Neural progenitor cell (in vitro differentiated cells): ENCODE results near the gene PPIB. TPM values are rescaled to one million over a fixed set of nuclear protein-coding genes. Genes with fewer than 3 reads are reported as not detected.

Source experiments
- DNase-seq: peaks from one replicate; pipeline ENCODE4 v3.0.0-alpha.2; 2016; ENCODE audit warnings: low spot score
- H2AFZ ChIP-seq: fragments of 200-600 bp; sonication (generic); replicated peaks from 2 replicates; pipeline ENCODE4 v1.6.1; 2016; ENCODE audit warnings: antibody characterized with exemption
- H3F3A ChIP-seq: fragments of 200-600 bp; sonication (generic); 2 replicates; pipeline ENCODE4 v1.6.1; 2016; ENCODE audit warnings: antibody characterized with exemption, low read depth
- H3K27ac ChIP-seq: fragments of 200-600 bp; sonication (generic); 2 replicates; pipeline ENCODE4 v1.5.1; 2016; ENCODE audit warnings: mild to moderate bottlenecking
- H3K27me3 ChIP-seq: fragments of 200-600 bp; sonication (generic); 2 replicates; pipeline ENCODE4 v1.6.1; 2016; ENCODE audit warnings: mild to moderate bottlenecking, moderate library complexity
- H3K36me3 ChIP-seq: fragments of 200-600 bp; sonication (generic); 2 replicates; pipeline ENCODE4 v1.5.1; 2016
- H3K4me1 ChIP-seq: fragments of 200-600 bp; sonication (generic); 2 replicates; pipeline ENCODE4 v1.6.1; 2016; ENCODE audit warnings: mixed run types
- H3K4me2 ChIP-seq: fragments of 200-600 bp; sonication (generic); 2 replicates; pipeline ENCODE4 v1.6.1; 2016
- H3K4me3 ChIP-seq: fragments of 200-600 bp; sonication (generic); 2 replicates; pipeline ENCODE4 v1.5.1; 2016
- H3K79me2 ChIP-seq: fragments of 200-600 bp; sonication (generic); 2 replicates; pipeline ENCODE4 v1.6.1; 2016; ENCODE audit warnings: low read depth
- H3K9ac ChIP-seq: fragments of 200-600 bp; sonication (generic); 2 replicates; pipeline ENCODE4 v1.6.1; 2016
- H3K9me3 ChIP-seq: fragments of 200-600 bp; sonication (generic); 2 replicates; pipeline ENCODE4 v1.5.1; 2016; ENCODE audit warnings: low read depth
- H4K20me1 ChIP-seq: fragments of 200-600 bp; sonication (generic); 2 replicates; pipeline ENCODE4 v1.6.1; 2016; ENCODE audit warnings: low read depth
- H3K27ac Mint-ChIP-seq: 3 replicates; pipeline ENCODE4 v1.8.0; 2021; ENCODE audit warnings: mixed read lengths
- H3K27me3 Mint-ChIP-seq: 2 replicates; pipeline ENCODE4 v1.8.0; 2022; ENCODE audit warnings: low read depth, mild to moderate bottlenecking, inconsistent platforms, moderate library complexity, mixed read lengths; ENCODE audit not compliant: insufficient read depth
- H3K36me3 Mint-ChIP-seq: 3 replicates; pipeline ENCODE4 v1.8.0; 2021; ENCODE audit warnings: mixed read lengths
- H3K4me1 Mint-ChIP-seq: 3 replicates; pipeline ENCODE4 v1.8.0; 2021; ENCODE audit warnings: mixed read lengths
- H3K4me3 Mint-ChIP-seq: 3 replicates; pipeline ENCODE4 v1.8.0; 2021; ENCODE audit warnings: mild to moderate bottlenecking, moderate library complexity, mixed read lengths
- H3K9me3 Mint-ChIP-seq: 3 replicates; pipeline ENCODE4 v1.8.0; 2020; ENCODE audit warnings: mixed read lengths
- EZH2 ChIP-seq: fragments of 200-600 bp; sonication (generic); IDR thresholded peaks from 2 replicates; pipeline ENCODE4 v1.6.1; 2017; ENCODE audit warnings: antibody characterized with exemption, mild to moderate bottlenecking, moderate library complexity
- EZH2phosphoT487 ChIP-seq: fragments of 200-600 bp; sonication (generic); IDR thresholded peaks from 2 replicates; pipeline ENCODE4 v1.6.1; 2017; ENCODE audit warnings: antibody characterized with exemption
- total RNA-seq: library from RNA; depleted of rRNA; stranded (reverse); fragments of >200 nt; gene quantifications from 2 replicates; pipeline ENCODE4 v1.2.3, GENCODE V29; 2015; ENCODE audit warnings: low replicate concordance
- TF ChIP-seq, protein P1 (sequence below): fragments of 200-600 bp; sonication (generic); IDR thresholded peaks from 2 replicates; pipeline ENCODE4 v1.5.1; 2017; ENCODE audit warnings: antibody characterized with exemption, mild to moderate bottlenecking

Gene PPIB
- total RNA-seq, 1 donor from 2014 or later = 109 TPM

DNA sequence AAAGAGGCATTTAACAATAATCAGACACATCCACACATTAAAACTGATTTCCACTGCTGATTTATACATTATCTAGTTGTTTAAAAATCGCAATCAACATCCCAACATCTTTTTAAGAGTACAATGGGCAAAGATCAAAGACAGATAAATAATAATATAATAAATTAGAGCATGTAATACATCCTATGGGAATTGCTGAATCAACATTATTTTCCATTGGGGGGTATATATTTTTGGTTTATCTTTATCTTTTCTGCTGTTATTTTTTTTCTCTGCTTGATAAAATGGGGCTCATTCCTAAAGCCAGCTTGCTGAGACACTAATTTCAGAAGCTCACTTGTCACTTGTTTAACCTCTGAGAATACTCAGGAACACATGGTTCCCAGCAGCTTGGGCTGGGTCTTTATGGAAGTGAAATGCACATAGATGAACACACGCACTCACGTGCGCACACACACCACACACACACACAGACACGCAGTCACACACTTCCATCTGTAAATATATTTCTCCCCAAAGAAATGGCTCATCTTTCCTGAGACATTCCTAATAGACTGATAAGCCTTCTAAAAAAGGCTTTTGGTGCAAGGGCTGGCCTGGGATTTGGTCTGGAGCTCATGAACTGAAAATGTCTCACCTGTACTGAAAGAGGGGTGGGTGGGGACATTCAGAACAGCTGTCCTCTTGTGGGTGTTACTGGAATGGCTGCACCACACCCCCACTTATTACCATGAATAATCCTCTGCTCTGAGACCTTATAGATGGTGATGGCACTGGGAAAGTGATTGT, 3.5 kb upstream of the PPIB start:
- H3K9me3 Mint-ChIP-seq = no peaks in the 10 kb centered on the region
- Histone ChIP-seq H3F3A (peaks cover 19% of the 10 kb centered on the region), H3K79me2 (peaks cover 14% of the 10 kb centered on the region), H4K20me1 (peaks cover 5% of the 10 kb centered on the region), H3K36me3 (no peaks in the 10 kb centered on the region), H3K9me3 (no peaks in the 10 kb centered on the region), H3K4me3 (no peak overlapping the region), H3K9ac (no peak overlapping the region), H3K4me1 (peaks cover 15% of the 10 kb centered on the region), H3K27me3 (no peaks in the 10 kb centered on the region), H3K4me2 (no peak overlapping the region), H3K27ac (no peak overlapping the region), H2AFZ (no peak overlapping the region)
- no peak overlapping the region for H3K4me3 Mint-ChIP-seq
- H3K36me3 Mint-ChIP-seq = peaks cover 9% of the 10 kb centered on the region
- H3K4me1 Mint-ChIP-seq = peaks cover 20% of the 10 kb centered on the region
- H3K27ac Mint-ChIP-seq = no peak overlapping the region
- no peaks in the 10 kb centered on the region for H3K27me3 Mint-ChIP-seq
- no peak for DNase-seq
- no peak for TF ChIP-seq EZH2
- TF ChIP-seq, protein P1, sequence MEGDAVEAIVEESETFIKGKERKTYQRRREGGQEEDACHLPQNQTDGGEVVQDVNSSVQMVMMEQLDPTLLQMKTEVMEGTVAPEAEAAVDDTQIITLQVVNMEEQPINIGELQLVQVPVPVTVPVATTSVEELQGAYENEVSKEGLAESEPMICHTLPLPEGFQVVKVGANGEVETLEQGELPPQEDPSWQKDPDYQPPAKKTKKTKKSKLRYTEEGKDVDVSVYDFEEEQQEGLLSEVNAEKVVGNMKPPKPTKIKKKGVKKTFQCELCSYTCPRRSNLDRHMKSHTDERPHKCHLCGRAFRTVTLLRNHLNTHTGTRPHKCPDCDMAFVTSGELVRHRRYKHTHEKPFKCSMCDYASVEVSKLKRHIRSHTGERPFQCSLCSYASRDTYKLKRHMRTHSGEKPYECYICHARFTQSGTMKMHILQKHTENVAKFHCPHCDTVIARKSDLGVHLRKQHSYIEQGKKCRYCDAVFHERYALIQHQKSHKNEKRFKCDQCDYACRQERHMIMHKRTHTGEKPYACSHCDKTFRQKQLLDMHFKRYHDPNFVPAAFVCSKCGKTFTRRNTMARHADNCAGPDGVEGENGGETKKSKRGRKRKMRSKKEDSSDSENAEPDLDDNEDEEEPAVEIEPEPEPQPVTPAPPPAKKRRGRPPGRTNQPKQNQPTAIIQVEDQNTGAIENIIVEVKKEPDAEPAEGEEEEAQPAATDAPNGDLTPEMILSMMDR = no peak
- TF ChIP-seq EZH2phosphoT487 = no peak

DNA sequence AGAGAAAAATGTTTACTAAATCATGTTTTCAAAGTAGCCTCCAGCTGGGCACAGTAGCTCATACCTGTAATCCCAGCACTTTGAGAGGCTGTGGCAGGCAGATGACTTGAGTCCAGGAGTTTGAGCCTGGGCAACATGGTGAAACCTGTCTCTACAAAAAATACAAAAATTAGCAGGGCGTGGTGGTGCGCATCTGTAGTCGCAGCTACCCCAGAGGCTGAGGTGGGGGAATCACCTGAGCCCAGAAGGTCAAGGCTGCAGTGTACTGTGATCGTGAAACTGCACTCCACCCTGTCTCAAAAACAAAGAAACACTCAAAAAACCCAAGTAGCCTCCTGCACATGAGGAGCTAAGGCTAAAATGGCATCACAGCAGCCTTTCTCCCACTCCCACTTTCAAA, 1.6 kb upstream of the PPIB start:
- H4K20me1 ChIP-seq = peaks cover 5% of the 10 kb centered on the region
- peaks cover 19% of the 10 kb centered on the region for H3F3A ChIP-seq
- H3K27me3 ChIP-seq = no peaks in the 10 kb centered on the region
- no peak overlapping the region for H2AFZ ChIP-seq
- Mint-ChIP-seq H3K9me3 (no peaks in the 10 kb centered on the region), H3K4me1 (peaks cover 20% of the 10 kb centered on the region), H3K4me3 (no peak overlapping the region), H3K27me3 (no peaks in the 10 kb centered on the region), H3K36me3 (peaks cover 16% of the 10 kb centered on the region), H3K27ac (no peak overlapping the region)
- no peak for DNase-seq
- H3K9me3 ChIP-seq = no peaks in the 10 kb centered on the region
- H3K27ac ChIP-seq = no peak overlapping the region
- H3K4me3 ChIP-seq = no peak overlapping the region
- peaks cover 15% of the 10 kb centered on the region for H3K4me1 ChIP-seq
- no peaks in the 10 kb centered on the region for H3K36me3 ChIP-seq
- no peak overlapping the region for H3K9ac ChIP-seq
- TF ChIP-seq, protein P1 = no peak
- TF ChIP-seq EZH2 = no peak
- no peak for TF ChIP-seq EZH2phosphoT487
- H3K4me2 ChIP-seq = no peak overlapping the region
- peaks cover 17% of the 10 kb centered on the region for H3K79me2 ChIP-seq

GRCh38 chr15:64163659-64164362, 989 bp upstream of the PPIB start:
- no peaks in the 10 kb centered on the region for H3K36me3 ChIP-seq
- no peak overlapping the region for H3K9ac ChIP-seq

More at GRCh38 chr15:64163659-64164362, 989 bp upstream of the PPIB start:
- no peak overlapping the region for H3K27ac ChIP-seq
- no peaks in the 10 kb centered on the region for H3K27me3 ChIP-seq
- peaks cover 5% of the 10 kb centered on the region for H4K20me1 ChIP-seq
- peaks cover 15% of the 10 kb centered on the region for H3K4me1 ChIP-seq
- Mint-ChIP-seq H3K27ac (peak overlapping the region; percentile 2), H3K27me3 (no peaks in the 10 kb centered on the region), H3K4me3 (peak overlapping the region; percentile 79), H3K4me1 (peaks cover 20% of the 10 kb centered on the region), H3K36me3 (peaks cover 18% of the 10 kb centered on the region), H3K9me3 (no peaks in the 10 kb centered on the region)
- DNase-seq = no peak
- peak overlapping the region; percentile 62 for H3K4me2 ChIP-seq
- TF ChIP-seq EZH2phosphoT487 = no peak
- TF ChIP-seq, protein P1 = no peak
- no peak for TF ChIP-seq EZH2
- H3F3A ChIP-seq = peaks cover 19% of the 10 kb centered on the region
- peak overlapping the region; percentile 65 for H2AFZ ChIP-seq
- peaks cover 17% of the 10 kb centered on the region for H3K79me2 ChIP-seq
- no peaks in the 10 kb centered on the region for H3K9me3 ChIP-seq
- H3K4me3 ChIP-seq = peak overlapping the region; percentile 77
